HCEC 1CT (cell line): ENCODE data around the gene TNNI2.
"Not testable (repeated sequence)": the region's sequence is repeated elsewhere in the genome, so short reads cannot be mapped to it uniquely, and the experiment has no call there.

Source experiments
- DNase-seq: peaks from one replicate; pipeline ENCODE4 v3.0.0-alpha.2; 2017

TNNI2 gene

GRCh38 chr11:1838426-1839144 lies at the start of gene TNNI2:
Gene TNNI2, plus strand, starts transcription at chr11:1838981. Its CDS starts 716 bp downstream, at chr11:1839697.
- DNase-seq = no peak

- no peak for DNase-seq
These were observed 46.9 kb upstream of the TNNI2 start for GRCh38 chr11:1791912-1792311.

GRCh38 chr11:1792461-1792860 lies 46.3 kb upstream of the TNNI2 start:
- no peak for DNase-seq

GRCh38 chr11:1793081-1793480 lies 45.7 kb upstream of the TNNI2 start:
- DNase-seq = no peak

- DNase-seq = no peak
These were observed 42.3 kb upstream of the TNNI2 start for GRCh38 chr11:1796413-1797011.

- DNase-seq = no peak
These were observed 41.2 kb upstream of the TNNI2 start for GRCh38 chr11:1797391-1798125.

GRCh38 chr11:1803246-1803645 lies 35.5 kb upstream of the TNNI2 start:
- DNase-seq = no peak

- DNase-seq = not testable (repeated sequence)
These were observed 34.8 kb upstream of the TNNI2 start for GRCh38 chr11:1803835-1804519.

- DNase-seq = no peak
These were observed 33.3 kb upstream of the TNNI2 start for GRCh38 chr11:1805525-1805924.

GRCh38 chr11:1807264-1807995 lies 31.4 kb upstream of the TNNI2 start:
- DNase-seq = no peak

- no peak for DNase-seq
These were observed 28.0 kb upstream of the TNNI2 start for GRCh38 chr11:1810761-1811160.

- DNase-seq = no peak
These were observed 26.5 kb upstream of the TNNI2 start for GRCh38 chr11:1812274-1812673.

GRCh38 chr11:1812801-1813200 lies 26.0 kb upstream of the TNNI2 start:
- no peak for DNase-seq

GRCh38 chr11:1813356-1813755 lies 25.4 kb upstream of the TNNI2 start:
- not testable (repeated sequence) for DNase-seq

GRCh38 chr11:1814691-1815090 lies 24.1 kb upstream of the TNNI2 start:
- DNase-seq = no peak

GRCh38 chr11:1815311-1815710 lies 23.5 kb upstream of the TNNI2 start:
- no peak for DNase-seq

GRCh38 chr11:1815751-1816150 lies 23.0 kb upstream of the TNNI2 start:
- DNase-seq = no peak

GRCh38 chr11:1817000-1817399 lies 21.8 kb upstream of the TNNI2 start:
- DNase-seq = no peak

GRCh38 chr11:1817511-1817910 lies 21.3 kb upstream of the TNNI2 start:
- no peak for DNase-seq

- DNase-seq = no peak
These were observed 19.7 kb upstream of the TNNI2 start for GRCh38 chr11:1819074-1819473.

- DNase-seq = no peak
These were observed 18.1 kb upstream of the TNNI2 start for GRCh38 chr11:1820463-1821325.

- no peak for DNase-seq
These were observed 17.2 kb upstream of the TNNI2 start for GRCh38 chr11:1821562-1821961.
